IMR-90 (cell line): Measurements from ENCODE around the gene CAND2. TPM values are rescaled to one million over a fixed set of nuclear protein-coding genes. Genes with fewer than 3 reads are reported as not detected.
"Not testable (repeated sequence)": the region's sequence is repeated elsewhere in the genome, so short reads cannot be mapped to it uniquely, and the experiment has no call there.

Experiments
- ATAC-seq: fragments of 200-7000 bp; cut with Tn5 transposase; 2 replicates; pipeline ENCODE4 v1.9.1; 2020; ENCODE audit warnings: low read depth, mild to moderate bottlenecking, moderate library complexity
- BruUV-seq: library from RNA; stranded (reverse); fragments of 400-500 nt; replicated peaks from 2 replicates; lab custom pipeline; 2021; lab: Mats Ljungman, UMichigan
- CTCF ChIA-PET: fragments of 300-600 bp; formaldehyde crosslinking; extraction: SDS; loops from one replicate; lab custom pipeline; 2021; ENCODE audit warnings: antibody characterized with exemption; lab: Yijun Ruan, JAX
- POLR2A ChIA-PET: fragments of 300-600 bp; sonication (Branson Sonifier 250); formaldehyde crosslinking; loops from one replicate; lab custom pipeline; 2022; ENCODE audit warnings: antibody characterized with exemption; ENCODE audit not compliant: unreplicated experiment; lab: Charles Lee
- DNase-seq: peaks from one replicate; pipeline ENCODE4 v3.0.0; 2013
- H2AFZ ChIP-seq: replicated peaks from 2 replicates; pipeline ENCODE3; 2013; ENCODE audit warnings: low read length, mild to moderate bottlenecking; ENCODE audit not compliant: poor library complexity
- H2AK5ac ChIP-seq: 2 replicates; pipeline ENCODE4 v1.6.1; 2013; ENCODE audit warnings: low read depth, low read length, inconsistent platforms
- H2AK9ac ChIP-seq: replicated peaks from 2 replicates; pipeline ENCODE3; 2013; ENCODE audit warnings: mild to moderate bottlenecking, low read depth, low read length, moderate library complexity; ENCODE audit not compliant: poor library complexity
- H2BK120ac ChIP-seq: 2 replicates; pipeline ENCODE4 v1.6.1; 2013; ENCODE audit warnings: low read depth, low read length, inconsistent platforms
- H2BK15ac ChIP-seq: 3 replicates; pipeline ENCODE4 v1.6.1; 2013; ENCODE audit warnings: low read depth, low read length, inconsistent platforms
- H2BK20ac ChIP-seq: 2 replicates; pipeline ENCODE4 v1.6.1; 2013; ENCODE audit warnings: low read depth, mild to moderate bottlenecking, inconsistent platforms, low read length, moderate library complexity
- H2BK5ac ChIP-seq: 2 replicates; pipeline ENCODE4 v1.6.1; 2013; ENCODE audit warnings: mild to moderate bottlenecking, low read depth, low read length, inconsistent platforms; ENCODE audit not compliant: poor library complexity, severe bottlenecking
- H3K14ac ChIP-seq: replicated peaks from 2 replicates; pipeline ENCODE4 v1.6.1; 2013; ENCODE audit warnings: low read depth, low read length, inconsistent platforms
- H3K18ac ChIP-seq: 2 replicates; pipeline ENCODE4 v1.6.1; 2013; ENCODE audit warnings: low read depth, low read length, control low read depth
- H3K23ac ChIP-seq: 2 replicates; pipeline ENCODE4 v1.6.1; 2013; ENCODE audit warnings: low read depth, low read length, inconsistent platforms
- H3K27ac ChIP-seq: 2 replicates; pipeline ENCODE4 v1.5.1; 2013; ENCODE audit warnings: mild to moderate bottlenecking, control low read depth, low read length; ENCODE audit not compliant: insufficient read depth
- H3K27me3 ChIP-seq: 2 replicates; pipeline ENCODE4 v1.6.1; 2013; ENCODE audit warnings: low read length; ENCODE audit not compliant: control insufficient read depth, insufficient read depth
- H3K36me3 ChIP-seq: 2 replicates; pipeline ENCODE4 v1.6.1; 2013; ENCODE audit warnings: low read length, mixed read lengths; ENCODE audit not compliant: control insufficient read depth, insufficient read depth
- H3K4ac ChIP-seq: 2 replicates; pipeline ENCODE4 v1.6.1; 2013; ENCODE audit warnings: low read depth, low read length, inconsistent platforms
- H3K4me1 ChIP-seq: 2 replicates; pipeline ENCODE4 v1.6.1; 2013; ENCODE audit warnings: low read length, mixed read lengths; ENCODE audit not compliant: control insufficient read depth, insufficient read depth
- H3K4me2 ChIP-seq: 2 replicates; pipeline ENCODE4 v1.6.1; 2013; ENCODE audit warnings: low read depth, mild to moderate bottlenecking, control low read depth, low read length, moderate library complexity
- H3K4me3 ChIP-seq: 2 replicates; pipeline ENCODE4 v1.5.1; 2013; ENCODE audit warnings: low read depth, mild to moderate bottlenecking, control low read depth, low read length, moderate library complexity; ENCODE audit not compliant: insufficient read depth
- H3K56ac ChIP-seq: 2 replicates; pipeline ENCODE4 v1.6.1; 2013; ENCODE audit warnings: low read length, inconsistent platforms; ENCODE audit not compliant: insufficient read depth; ENCODE audit errors: extremely low read depth
- H3K79me1 ChIP-seq, 2 experiments: 2 replicates each; pipeline ENCODE4 v1.6.1; 2013; ENCODE audit warnings: low read length in 2 of 2, inconsistent platforms in 1 of 2, low read depth in 1 of 2
- H3K9ac ChIP-seq: 2 replicates; pipeline ENCODE4 v1.6.1; 2013; ENCODE audit warnings: low read depth, low read length, control low read depth
- H3K9me1 ChIP-seq: 2 replicates; pipeline ENCODE4 v1.6.1; 2013; ENCODE audit warnings: low read length, inconsistent platforms; ENCODE audit not compliant: insufficient read depth
- H3K9me3 ChIP-seq: 2 replicates; pipeline ENCODE4 v1.6.1; 2013; ENCODE audit warnings: low read length; ENCODE audit not compliant: control insufficient read depth, insufficient read depth
- H4K20me1 ChIP-seq: 2 replicates; pipeline ENCODE4 v1.6.1; 2013; ENCODE audit warnings: low read length, inconsistent platforms; ENCODE audit not compliant: insufficient read depth
- H4K5ac ChIP-seq: 2 replicates; pipeline ENCODE4 v1.6.1; 2013; ENCODE audit warnings: mild to moderate bottlenecking, low read depth, low read length, control low read depth
- H4K8ac ChIP-seq, 2 experiments: 2 replicates each; pipeline ENCODE4 v1.6.1; 2013; ENCODE audit warnings: low read depth in 2 of 2, low read length in 2 of 2, control low read depth in 1 of 2, inconsistent platforms in 1 of 2
- H4K91ac ChIP-seq: 2 replicates; pipeline ENCODE4 v1.6.1; 2013; ENCODE audit warnings: low read depth, low read length, inconsistent platforms; ENCODE audit not compliant: insufficient read depth
- RAD21 ChIP-seq: IDR thresholded peaks from 2 replicates; pipeline ENCODE4 v1.6.1; 2012; ENCODE audit warnings: low read length, improper control_type of control experiment
- WGBS, 2 experiments: methylation state at CpG; one replicate each; pipeline versions ENCODE4 v1.1.5 to v1.1.7; 2013; ENCODE audit warnings: missing lambda C conversion rate in 2 of 2; ENCODE audit not compliant: insufficient read length in 1 of 2; ENCODE audit errors: extremely low coverage in 2 of 2; 5-methylcytosine and 5-hydroxymethylcytosine counted together
- dilution Hi-C: fragments of 300-500 bp; cut with HindIII; formaldehyde crosslinking; loops from one replicate; pipeline ENCODE4 v1.14.3; 2018; ENCODE audit warnings: low sequenced_read_pairs; ENCODE audit not compliant: unreplicated experiment
- in situ Hi-C: fragments of 300-500 bp; cut with MboI; formaldehyde crosslinking; loops from 3 replicates; pipeline ENCODE4 v1.14.3; 2019; ENCODE audit warnings: low sequenced_read_pairs, inconsistent platforms, mixed read lengths
- intact Hi-C: fragments of 100-400 bp; cut with micrococcal nuclease; formaldehyde crosslinking; loops from 2 replicates; pipeline ENCODE4 v1.10.0; 2022
- polyA plus RNA-seq, 3 experiments: library from polyadenylated mRNA; depleted of rRNA; stranded (reverse); fragments of >200 nt; gene quantifications; 2 replicates each; pipeline ENCODE4 v1.2.3, GENCODE V29; 2012; ENCODE audit warnings: low replicate concordance in 1 of 3
- total RNA-seq: library from RNA; depleted of rRNA; stranded (reverse); fragments of >200 nt; gene quantifications from 2 replicates; pipeline ENCODE4 v1.2.3, GENCODE V29; 2012
- TF ChIP-seq, protein P1 (sequence below): conservative IDR thresholded peaks from 2 replicates; pipeline ENCODE4 v1.5.1; 2012; ENCODE audit warnings: mild to moderate bottlenecking, low read depth, low read length, improper control_type of control experiment

The CAND2 gene
- total and polyA plus RNA-seq, 2 of the 4 experiments (the other 2 are of a cell fraction), result 2.9 to 4.9 TPM

DNA sequence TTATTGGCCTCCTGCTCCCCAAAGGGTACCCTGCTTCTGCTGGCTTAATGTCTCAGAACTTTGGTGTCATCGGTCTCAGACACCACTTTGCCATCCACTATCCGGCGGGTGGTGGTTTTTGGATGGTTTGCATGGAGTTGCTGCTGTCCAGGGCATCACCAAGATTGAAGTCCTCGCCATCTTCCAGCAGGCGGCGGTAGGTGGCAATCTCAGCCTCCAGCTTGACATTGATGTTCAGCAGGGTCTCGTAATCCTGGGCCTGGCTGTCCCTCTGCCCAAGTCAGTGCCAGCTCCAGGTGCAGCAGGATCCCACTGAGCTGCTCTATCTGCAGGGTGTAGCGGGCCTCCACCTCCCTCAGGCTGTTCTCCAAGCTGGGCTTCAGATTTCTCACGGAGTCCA, 9.1 kb upstream of the CAND2 start:
- H2BK120ac ChIP-seq, H3K79me1 ChIP-seq, H3K18ac ChIP-seq, in situ Hi-C loops, H3K4me1 ChIP-seq, H2AK9ac ChIP-seq, POLR2A ChIA-PET, H4K20me1 ChIP-seq, H2BK20ac ChIP-seq, H2BK15ac ChIP-seq, H3K36me3 ChIP-seq, H3K27ac ChIP-seq, dilution Hi-C loops, H4K8ac ChIP-seq, H3K4ac ChIP-seq, H4K5ac ChIP-seq, H3K9me3 ChIP-seq, H3K14ac ChIP-seq, H3K9me1 ChIP-seq, H4K91ac ChIP-seq, H3K27me3 ChIP-seq, H2AFZ ChIP-seq, BruUV-seq, H3K56ac ChIP-seq, H3K4me3 ChIP-seq, H3K23ac ChIP-seq, intact Hi-C loops, H3K4me2 ChIP-seq, ATAC-seq, H3K9ac ChIP-seq, H2AK5ac ChIP-seq, DNase-seq, H2BK5ac ChIP-seq: not testable (repeated sequence)
- WGBS, 2 experiments, result 19% methylated on average over 4 of the region's 9 CpGs; no CpG with 5 or more reads in 1 of the 2 experiments
- peak; percentile 33 for TF ChIP-seq RAD21
- TF ChIP-seq, protein P1, sequence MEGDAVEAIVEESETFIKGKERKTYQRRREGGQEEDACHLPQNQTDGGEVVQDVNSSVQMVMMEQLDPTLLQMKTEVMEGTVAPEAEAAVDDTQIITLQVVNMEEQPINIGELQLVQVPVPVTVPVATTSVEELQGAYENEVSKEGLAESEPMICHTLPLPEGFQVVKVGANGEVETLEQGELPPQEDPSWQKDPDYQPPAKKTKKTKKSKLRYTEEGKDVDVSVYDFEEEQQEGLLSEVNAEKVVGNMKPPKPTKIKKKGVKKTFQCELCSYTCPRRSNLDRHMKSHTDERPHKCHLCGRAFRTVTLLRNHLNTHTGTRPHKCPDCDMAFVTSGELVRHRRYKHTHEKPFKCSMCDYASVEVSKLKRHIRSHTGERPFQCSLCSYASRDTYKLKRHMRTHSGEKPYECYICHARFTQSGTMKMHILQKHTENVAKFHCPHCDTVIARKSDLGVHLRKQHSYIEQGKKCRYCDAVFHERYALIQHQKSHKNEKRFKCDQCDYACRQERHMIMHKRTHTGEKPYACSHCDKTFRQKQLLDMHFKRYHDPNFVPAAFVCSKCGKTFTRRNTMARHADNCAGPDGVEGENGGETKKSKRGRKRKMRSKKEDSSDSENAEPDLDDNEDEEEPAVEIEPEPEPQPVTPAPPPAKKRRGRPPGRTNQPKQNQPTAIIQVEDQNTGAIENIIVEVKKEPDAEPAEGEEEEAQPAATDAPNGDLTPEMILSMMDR, result peak; percentile 42
- CTCF ChIA-PET, result interaction anchor here (0.5 to 0.9 kb wide), 2 partner anchors 22 to 23 kb away, joined by 4 read pairs; no protein-coding TSS in a partner anchor

DNA sequence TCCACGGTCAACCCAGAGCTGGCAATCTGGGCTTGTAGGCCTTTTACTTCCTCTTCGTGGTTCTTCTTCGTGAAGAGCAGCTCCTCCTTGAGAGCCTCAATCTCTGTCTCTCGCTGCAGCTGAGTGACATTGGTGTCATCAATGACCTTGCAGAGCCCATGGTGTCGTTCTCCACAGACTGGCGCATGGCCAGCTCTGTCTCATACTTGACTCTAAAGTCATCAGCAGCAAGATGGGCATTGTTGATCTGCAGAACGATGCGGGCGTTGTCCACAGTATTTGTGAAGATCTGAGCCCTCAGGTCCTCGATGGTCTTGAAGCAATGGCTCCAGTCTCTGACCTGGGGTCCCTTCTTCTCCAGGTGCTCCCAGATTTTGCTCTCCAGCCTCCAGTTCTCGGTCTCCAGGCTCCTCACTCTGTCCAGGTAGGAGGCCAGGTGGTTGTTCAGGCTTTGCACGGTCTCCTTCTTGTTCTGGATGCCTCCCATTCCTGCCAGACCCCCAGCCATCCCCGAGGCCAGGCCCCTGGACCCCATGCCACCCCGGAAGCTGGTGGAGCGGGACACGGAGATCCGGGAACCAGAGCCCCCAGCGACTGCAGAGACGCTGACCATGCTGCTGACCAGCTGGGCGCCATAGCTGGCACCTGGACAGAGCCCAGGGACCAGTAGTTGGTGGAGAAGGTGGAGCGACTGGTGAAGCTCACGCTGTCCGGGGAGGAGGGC, 8.4 kb upstream of the CAND2 start:
- intact Hi-C loops, POLR2A ChIA-PET: not testable (repeated sequence)

More for the DNA sequence above, 8.4 kb upstream of the CAND2 start:
- H3K4me2 ChIP-seq, H3K79me1 ChIP-seq, H3K36me3 ChIP-seq, H4K91ac ChIP-seq, H3K4me3 ChIP-seq, H4K5ac ChIP-seq, in situ Hi-C loops, dilution Hi-C loops, DNase-seq, H4K8ac ChIP-seq, H2AFZ ChIP-seq, H3K23ac ChIP-seq, H2BK20ac ChIP-seq, H2BK15ac ChIP-seq, BruUV-seq, H3K18ac ChIP-seq, H2BK5ac ChIP-seq, H3K56ac ChIP-seq, H3K9me1 ChIP-seq, H3K27ac ChIP-seq, H2AK9ac ChIP-seq, H3K4me1 ChIP-seq, H3K4ac ChIP-seq, H2AK5ac ChIP-seq, H4K20me1 ChIP-seq, ATAC-seq, H3K27me3 ChIP-seq, H2BK120ac ChIP-seq, H3K9ac ChIP-seq, H3K14ac ChIP-seq, H3K9me3 ChIP-seq: not testable (repeated sequence)
- CTCF ChIA-PET, result interaction anchor here (0.6 to 0.9 kb wide), 2 partner anchors 22 to 23 kb away, joined by 4 to 5 read pairs; no protein-coding TSS in a partner anchor
- 75% methylated on average over 5 of the region's 23 CpGs; no CpG with 5 or more reads in 1 of the 2 experiments for WGBS, 2 experiments
